GM18498 (cell line): ENCODE results near the gene ST6GALNAC3.

Experiments used
- ATAC-seq: cut with Tn5 transposase; IDR thresholded peaks from one replicate; pipeline ENCODE4 v1.9.1; 2021; ENCODE audit warnings: mild to moderate bottlenecking, moderate library complexity; ENCODE audit not compliant: unreplicated experiment

ST6GALNAC3 gene

DNA sequence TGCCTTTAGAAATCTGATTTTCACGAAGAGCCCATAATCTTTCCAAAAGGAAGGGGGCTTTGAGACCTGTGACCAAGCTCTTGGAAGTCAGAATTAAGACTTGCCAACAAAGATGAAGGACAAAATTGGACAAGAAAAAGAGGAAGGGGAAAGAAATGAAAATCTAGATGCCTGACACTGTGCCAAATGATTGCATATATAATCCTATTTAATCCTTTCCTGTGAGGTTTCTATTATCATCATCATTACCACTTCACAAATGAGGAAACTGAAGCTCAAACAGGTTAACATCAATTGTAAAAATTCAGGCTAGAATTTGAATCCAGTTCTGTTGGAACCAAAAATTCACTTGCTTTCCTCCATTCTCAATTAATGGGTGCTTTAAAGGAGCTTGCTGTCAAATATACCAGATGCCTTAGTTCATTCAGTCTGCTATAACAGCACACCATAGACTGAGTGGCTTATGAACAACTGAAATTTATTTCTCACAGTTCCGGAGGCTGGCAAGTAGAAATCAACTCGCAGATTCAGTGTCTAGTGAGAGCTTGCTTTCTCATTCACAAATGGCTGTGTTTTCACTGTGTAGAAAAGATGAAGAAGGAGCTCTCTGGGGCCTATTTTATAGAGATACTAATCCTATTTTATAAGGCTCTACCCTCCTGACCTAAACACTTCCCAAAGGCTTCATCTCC lies 595.2 kb downstream of the ST6GALNAC3 start:
- no peak for ATAC-seq

DNA sequence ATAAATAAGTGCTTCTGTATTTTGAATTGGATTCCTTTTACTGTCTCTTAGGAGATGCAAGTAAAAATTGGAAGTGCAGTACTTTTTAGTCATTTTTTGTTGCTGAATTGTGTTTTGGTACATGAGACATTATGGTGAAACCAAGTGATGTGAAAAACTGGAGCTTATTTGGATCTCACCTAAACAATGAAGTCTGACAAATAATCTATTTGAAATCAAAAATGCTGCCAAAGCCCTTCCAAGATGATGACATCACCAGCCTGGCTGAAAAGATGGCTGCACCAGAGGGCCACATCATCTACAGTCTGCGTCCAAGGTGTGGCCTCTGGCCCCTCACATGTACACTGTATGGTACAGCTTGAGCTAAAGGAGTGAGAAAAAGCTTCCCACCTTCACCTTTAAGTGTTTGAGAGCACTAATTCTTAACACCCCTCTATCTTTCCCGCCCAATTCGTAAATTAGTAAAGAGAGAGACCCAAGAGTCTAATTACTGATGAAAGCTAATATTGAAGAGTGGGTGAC lies 600.2 kb downstream of the ST6GALNAC3 start:
- no peak for ATAC-seq

- ATAC-seq, result no peak
Observed at GRCh38 chr1:76677416-76678405, 603.2 kb downstream of the ST6GALNAC3 start.

DNA sequence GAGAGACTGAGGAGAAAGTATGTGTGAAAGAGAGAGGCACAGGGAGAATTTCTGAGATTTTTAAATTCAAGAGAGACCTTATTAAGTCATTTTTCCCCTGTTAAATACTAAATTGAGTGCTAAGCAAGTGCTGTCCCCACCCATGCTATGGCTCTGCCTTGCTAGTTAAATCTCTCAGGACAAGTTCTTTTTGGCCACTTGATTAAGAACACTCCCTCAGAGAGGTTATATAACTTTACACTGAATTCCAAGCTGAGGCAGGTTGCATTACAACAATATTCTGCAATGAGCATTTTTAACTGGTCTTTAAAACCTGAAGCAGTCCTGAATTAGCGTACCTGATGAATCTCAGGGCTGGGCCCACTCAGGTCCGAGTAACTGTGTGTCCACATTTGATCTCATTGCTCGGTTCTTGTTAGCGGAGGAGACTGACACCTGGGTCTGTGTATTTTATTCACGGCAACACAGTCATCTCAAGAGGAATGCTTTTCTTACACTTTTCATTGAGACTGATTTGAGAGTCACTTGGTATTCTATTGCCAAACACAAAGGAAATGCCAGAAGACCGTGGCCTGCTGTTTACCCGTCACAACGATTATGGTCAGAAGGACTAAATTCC lies 605.1 kb downstream of the ST6GALNAC3 start:
- no peak for ATAC-seq

DNA sequence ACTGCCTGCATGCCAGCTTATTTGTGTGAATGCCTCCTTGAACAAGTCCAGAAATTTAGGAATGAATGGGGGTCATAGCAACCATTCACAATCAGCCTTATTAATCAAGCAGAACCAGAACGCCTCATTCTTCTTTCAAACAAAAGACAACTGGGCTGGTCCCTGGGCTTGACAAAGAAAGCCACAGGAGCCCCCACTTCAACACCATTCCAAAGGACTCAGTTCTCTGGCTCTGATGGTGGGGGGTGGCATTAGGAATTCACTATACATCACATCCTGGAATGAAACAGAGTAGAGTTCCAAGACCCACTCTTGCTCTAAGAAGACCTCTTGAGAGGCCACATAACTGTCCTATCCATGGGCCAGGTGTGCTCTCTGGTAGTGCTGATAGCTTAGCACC lies 606.1 kb downstream of the ST6GALNAC3 start:
- ATAC-seq, result no peak

DNA sequence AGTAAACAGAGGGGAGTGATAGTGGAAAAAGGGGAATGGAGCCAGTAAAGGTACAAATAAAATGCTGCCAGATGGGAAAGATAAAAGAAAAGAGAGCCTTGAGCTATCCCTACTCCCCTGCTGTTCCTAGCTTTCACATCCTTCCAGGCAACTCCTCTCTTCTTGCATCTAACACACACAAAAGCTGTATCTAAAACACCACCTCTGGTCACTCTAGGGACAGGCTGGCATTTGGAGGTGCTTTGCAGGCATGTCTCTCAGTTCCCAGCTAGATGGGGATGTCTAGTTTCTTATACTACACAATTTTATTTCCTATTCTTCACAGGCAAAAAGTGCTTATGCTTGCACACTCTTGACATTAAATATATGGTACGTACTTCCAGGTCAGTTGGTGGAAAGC lies 607.6 kb downstream of the ST6GALNAC3 start:
- no peak for ATAC-seq
